AG10803 (cell line): ENCODE results near the gene COQ2.

Experiments
- DNase-seq: peaks from one replicate; pipeline ENCODE4 v3.0.0; 2010; ENCODE audit warnings: low read depth
- H3K4me3 ChIP-seq: 2 replicates; pipeline ENCODE4 v1.5.1; 2011; ENCODE audit warnings: mild to moderate bottlenecking, low read length, control low read depth
- TF ChIP-seq, protein P1 (sequence below): conservative IDR thresholded peaks from 2 replicates; pipeline ENCODE4 v1.5.1; 2011; ENCODE audit warnings: mild to moderate bottlenecking, low read length, control low read depth, inconsistent platforms

COQ2 gene

GRCh38 chr4:83221897-83222441 is 62.6 kb downstream of the COQ2 start:
- no peak overlapping the region for H3K4me3 ChIP-seq
- TF ChIP-seq, protein P1, sequence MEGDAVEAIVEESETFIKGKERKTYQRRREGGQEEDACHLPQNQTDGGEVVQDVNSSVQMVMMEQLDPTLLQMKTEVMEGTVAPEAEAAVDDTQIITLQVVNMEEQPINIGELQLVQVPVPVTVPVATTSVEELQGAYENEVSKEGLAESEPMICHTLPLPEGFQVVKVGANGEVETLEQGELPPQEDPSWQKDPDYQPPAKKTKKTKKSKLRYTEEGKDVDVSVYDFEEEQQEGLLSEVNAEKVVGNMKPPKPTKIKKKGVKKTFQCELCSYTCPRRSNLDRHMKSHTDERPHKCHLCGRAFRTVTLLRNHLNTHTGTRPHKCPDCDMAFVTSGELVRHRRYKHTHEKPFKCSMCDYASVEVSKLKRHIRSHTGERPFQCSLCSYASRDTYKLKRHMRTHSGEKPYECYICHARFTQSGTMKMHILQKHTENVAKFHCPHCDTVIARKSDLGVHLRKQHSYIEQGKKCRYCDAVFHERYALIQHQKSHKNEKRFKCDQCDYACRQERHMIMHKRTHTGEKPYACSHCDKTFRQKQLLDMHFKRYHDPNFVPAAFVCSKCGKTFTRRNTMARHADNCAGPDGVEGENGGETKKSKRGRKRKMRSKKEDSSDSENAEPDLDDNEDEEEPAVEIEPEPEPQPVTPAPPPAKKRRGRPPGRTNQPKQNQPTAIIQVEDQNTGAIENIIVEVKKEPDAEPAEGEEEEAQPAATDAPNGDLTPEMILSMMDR, result no peak
- no peak for DNase-seq

DNA sequence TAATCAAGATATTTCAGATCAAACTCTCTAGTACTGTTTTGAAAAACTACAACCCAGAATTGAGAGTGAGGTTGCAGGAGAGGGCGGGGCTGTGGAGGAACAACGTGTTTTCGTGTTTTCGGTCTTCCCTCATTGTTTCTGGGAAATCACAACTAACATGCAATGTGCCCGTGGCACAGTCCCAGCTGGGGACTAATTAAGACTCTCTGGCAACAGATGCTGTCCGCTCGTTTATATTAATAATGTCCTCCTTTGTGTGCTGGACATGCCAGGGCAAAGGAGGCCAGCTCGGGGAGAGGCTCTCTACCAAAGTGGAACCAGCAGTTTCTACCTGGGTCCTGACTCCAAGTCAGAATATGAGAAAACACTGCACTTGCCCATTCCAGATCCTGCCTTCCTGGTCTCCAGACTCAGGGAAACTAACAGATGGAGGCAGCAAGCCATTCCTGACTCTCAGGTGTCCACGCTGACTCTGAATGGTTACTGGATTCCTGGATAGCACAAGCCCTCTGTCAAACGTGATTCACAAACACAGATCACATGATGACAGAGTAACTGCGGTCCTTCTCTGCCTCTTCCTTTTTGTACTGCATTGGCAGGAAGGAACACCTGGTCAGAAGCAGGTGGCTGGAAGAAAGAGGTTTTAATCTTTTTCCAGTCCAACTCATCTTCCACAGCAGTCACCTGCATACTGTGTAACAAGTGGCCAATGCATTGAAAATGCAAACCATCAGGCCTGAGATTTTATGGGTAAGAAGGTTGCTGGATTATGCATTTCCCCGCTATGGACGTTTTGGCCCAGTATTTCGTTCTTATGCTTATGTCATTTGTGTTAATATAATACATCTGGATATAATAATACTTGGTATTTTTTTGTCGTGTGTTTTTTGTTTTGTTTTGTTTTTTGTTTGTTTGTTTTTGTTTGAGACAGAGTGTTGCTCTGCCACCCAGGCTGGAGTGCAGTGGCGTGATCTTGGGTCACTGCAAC is 65.0 kb downstream of the COQ2 start:
- TF ChIP-seq, protein P1, result no peak
- peak; percentile 80 for DNase-seq
- H3K4me3 ChIP-seq, result peak overlapping the region; percentile 2; the same call in 1 of the 2 replicates

GRCh38 chr4:83217721-83218522 is 66.7 kb downstream of the COQ2 start:
- TF ChIP-seq, protein P1, result no peak
- DNase-seq, result no peak
- no peak overlapping the region for H3K4me3 ChIP-seq

GRCh38 chr4:83216959-83217683 is 67.5 kb downstream of the COQ2 start:
- TF ChIP-seq, protein P1, result no peak
- no peak for DNase-seq
- H3K4me3 ChIP-seq, result no peak overlapping the region

DNA sequence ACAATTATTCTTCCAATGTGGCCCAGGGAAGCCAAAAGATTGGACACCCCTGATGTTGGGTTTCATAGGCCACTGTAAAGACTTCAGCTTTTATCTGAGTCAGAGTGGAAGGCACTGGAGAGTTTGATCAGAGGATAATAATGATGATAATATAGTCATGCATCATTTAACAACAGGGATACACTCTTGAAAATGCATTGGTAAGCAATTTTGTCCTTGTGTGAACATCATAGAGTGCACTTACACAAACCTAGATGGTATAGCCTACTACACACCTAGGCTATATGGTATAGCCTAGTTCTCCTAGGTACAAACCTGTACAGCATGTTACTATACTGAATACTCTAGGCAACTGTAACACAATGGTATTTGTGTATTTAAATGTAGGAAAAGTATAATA is 70.5 kb downstream of the COQ2 start:
- TF ChIP-seq, protein P1, result no peak

More for the DNA sequence above, 70.5 kb downstream of the COQ2 start:
- DNase-seq, result no peak
- no peak overlapping the region for H3K4me3 ChIP-seq
